AG04449 (cell line): ENCODE data around the gene SYNDIG1.

Source experiments
- CTCF ChIA-PET: fragments of 350-600 bp; formaldehyde crosslinking; extraction: SDS; loops from one replicate; lab custom pipeline; 2021; ENCODE audit warnings: antibody characterized with exemption; lab: Yijun Ruan, JAX
- POLR2A ChIA-PET: fragments of 400-600, 350-600 bp; formaldehyde crosslinking; extraction: SDS; loops from one replicate; lab custom pipeline; 2020; ENCODE audit warnings: antibody characterized with exemption, inconsistent platforms; lab: Yijun Ruan, JAX
- DNase-seq: peaks from one replicate; pipeline ENCODE4 v3.0.0-alpha.2; 2010; ENCODE audit warnings: low read depth, low spot score
- H3K4me3 ChIP-seq: 2 replicates; pipeline ENCODE4 v1.5.1; 2011; ENCODE audit warnings: low read depth, mild to moderate bottlenecking, control low read depth, low read length
- CTCF ChIP-seq: IDR thresholded peaks from one replicate; pipeline ENCODE4 v1.5.1; 2011; ENCODE audit warnings: mild to moderate bottlenecking, moderate library complexity, low read length, control low read depth, inconsistent platforms; ENCODE audit not compliant: insufficient read depth; ENCODE audit errors: missing control alignments

Gene SYNDIG1

GRCh38 chr20:24518515-24518914 is 49.1 kb downstream of the SYNDIG1 start:
- no peak for TF ChIP-seq CTCF
- DNase-seq, result no peak
- ChIA-PET CTCF (interaction anchor here (1.0 kb wide), 1 partner anchor 91 kb away, joined by 3 read pairs; no protein-coding TSS in a partner anchor), POLR2A (no interaction called here)
- no peak overlapping the region for H3K4me3 ChIP-seq

DNA sequence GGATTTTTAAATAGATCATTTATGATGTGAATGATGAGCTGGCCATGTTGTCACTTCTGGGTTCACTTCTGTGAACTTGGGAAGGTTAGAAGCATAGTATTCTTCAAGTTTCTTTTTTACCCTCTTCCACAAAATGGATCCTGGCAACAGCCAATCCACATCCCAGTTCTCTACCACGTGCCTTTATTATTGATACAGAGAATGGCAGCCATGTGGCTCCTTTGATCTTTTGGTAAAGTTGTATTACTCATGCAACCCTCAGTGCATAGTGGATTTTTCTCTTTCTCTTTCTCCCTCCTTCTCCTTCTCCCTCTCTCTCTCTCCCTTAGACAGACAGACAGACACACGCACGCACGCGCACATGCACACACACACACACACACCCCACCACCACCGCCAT is 50.0 kb downstream of the SYNDIG1 start:
- DNase-seq, result no peak
- CTCF ChIA-PET, result no interaction called here
- TF ChIP-seq CTCF, result no peak
- POLR2A ChIA-PET, result no interaction called here
- H3K4me3 ChIP-seq, result no peak overlapping the region

- no peak for DNase-seq
- ChIA-PET CTCF (interaction anchor here (1.0 kb wide), 1 partner anchor 14 kb away, joined by 4 read pairs; no protein-coding TSS in a partner anchor), POLR2A (no interaction called here)
- H3K4me3 ChIP-seq, result no peak overlapping the region
- TF ChIP-seq CTCF, result no peak
Measured at GRCh38 chr20:24521032-24521431, 51.6 kb downstream of the SYNDIG1 start.

DNA sequence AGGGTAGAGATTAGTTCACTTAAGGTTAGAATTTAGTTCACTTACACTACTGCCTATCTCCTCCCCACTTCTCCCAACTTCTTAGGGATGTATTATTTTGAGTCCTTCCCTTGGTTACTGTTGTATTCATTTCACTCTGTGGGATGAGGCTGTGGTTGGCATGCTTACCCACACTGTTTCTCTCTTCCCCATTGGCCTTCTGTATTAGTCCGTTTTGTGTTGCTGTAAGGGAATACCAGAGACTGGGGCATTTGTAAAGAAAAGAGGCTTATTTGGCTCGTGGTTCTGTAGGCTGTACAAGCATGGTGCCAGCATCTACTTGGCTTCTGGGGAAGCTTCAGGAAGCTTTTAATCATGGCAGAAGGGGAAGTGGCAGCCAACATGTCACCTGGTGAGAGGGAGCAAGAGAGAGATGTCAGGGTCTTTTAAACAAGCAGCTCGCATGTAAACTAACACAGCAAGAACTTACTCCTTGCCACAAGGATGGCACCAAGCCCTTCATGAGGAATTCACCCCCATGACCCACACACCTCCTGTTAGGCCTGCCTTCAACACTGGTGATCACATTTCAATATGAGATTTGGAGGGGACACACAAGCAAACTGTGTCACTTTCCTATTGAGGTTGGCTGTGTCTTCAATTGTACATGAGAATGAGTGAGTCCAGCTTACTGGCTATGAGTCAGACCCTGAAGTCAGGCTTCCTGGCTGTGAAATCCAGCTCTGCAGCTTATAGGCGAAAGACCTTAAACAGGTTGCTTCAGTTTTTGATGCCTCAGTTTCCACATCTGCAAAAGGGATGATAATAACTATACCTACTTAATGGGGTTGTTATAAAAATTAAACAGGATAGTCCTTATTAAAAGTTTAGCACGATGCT is 53.3 kb downstream of the SYNDIG1 start:
- H3K4me3 ChIP-seq, result no peak overlapping the region
- ChIA-PET POLR2A (interaction anchor here (1.3 kb wide), 1 partner anchor 20 kb away, joined by 3 read pairs; no protein-coding TSS in a partner anchor), CTCF (interaction anchor here (1.4 kb wide), 1 partner anchor 19 kb away, joined by 3 read pairs; no protein-coding TSS in a partner anchor)
- no peak for DNase-seq
- TF ChIP-seq CTCF, result no peak

GRCh38 chr20:24523661-24524060 is 54.2 kb downstream of the SYNDIG1 start:
- no peak for TF ChIP-seq CTCF
- ChIA-PET CTCF (interaction anchor here (1.4 kb wide), 1 partner anchor 20 kb away, joined by 3 read pairs; no protein-coding TSS in a partner anchor), POLR2A (no interaction called here)
- no peak for DNase-seq
- H3K4me3 ChIP-seq, result no peak overlapping the region
